ENCODE measurements around the gene TEX26. TPM values are rescaled to one million over a fixed set of nuclear protein-coding genes. Genes with fewer than 3 reads are reported as not detected.

Gene TEX26
- total and polyA plus RNA-seq, 10 of the 15 experiments (the other 5 are each of a cell fraction or from before 2014, with no cell fraction given) = not detected

DNA sequence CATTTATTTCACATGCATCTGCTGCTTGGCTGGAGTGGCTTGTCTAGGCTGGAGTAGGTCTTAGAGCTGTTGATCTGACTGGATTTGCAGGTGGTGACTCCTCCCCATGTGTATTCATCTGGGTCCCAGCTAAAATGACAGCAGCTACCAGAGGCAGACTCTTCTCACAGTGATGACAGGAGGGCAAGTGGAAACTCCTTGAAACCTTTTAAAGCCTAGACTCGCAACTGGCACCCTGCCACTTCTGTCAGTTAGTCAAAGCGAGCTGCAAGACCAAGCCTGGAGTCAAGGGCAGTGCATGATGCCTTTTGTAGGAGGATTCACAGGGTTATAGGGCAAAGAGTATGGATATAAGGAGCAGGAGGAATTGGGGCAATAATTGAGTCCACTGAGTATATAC, 65.2 kb downstream of the TEX26 start:
- Histone ChIP-seq H3K9ac (ENCODE audit: control insufficient read depth, insufficient read depth, low read length) (no peak overlapping the region), H3K4me3 (no peak overlapping the region), H3K27ac (ENCODE audit: control insufficient read depth, insufficient read depth) (no peak overlapping the region), H3K4me2 (ENCODE audit: control insufficient read depth, insufficient read depth) (no peak overlapping the region), H3K4me1 (ENCODE audit: control insufficient read depth, insufficient read depth, low read length) (no peaks in the 10 kb centered on the region), H3K36me3 (ENCODE audit: control insufficient read depth in 2 of 2, insufficient read depth in 2 of 2, low read length in 1 of 2) (no peaks in the 10 kb centered on the region), H3K27me3 (replicated peaks in 1 of 2; ENCODE audit: control insufficient read depth in 2 of 2, insufficient read depth in 2 of 2, low read length in 1 of 2) (peaks cover 2% of the 10 kb centered on the region in 2 experiments), H4K20me1 (ENCODE audit: control insufficient read depth, insufficient read depth) (no peaks in the 10 kb centered on the region), H3K9me3 (replicated peaks; ENCODE audit: control insufficient read depth, insufficient read depth, low read length) (no peaks in the 10 kb centered on the region; the same call in 2 of the 3 replicates), H2AFZ (ENCODE audit: control insufficient read depth, low read depth, low read length) (no peak overlapping the region), H3K79me2 (ENCODE audit: control insufficient read depth, insufficient read depth, low read length) (no peaks in the 10 kb centered on the region)
- ChIA-PET POLR2A (no interaction called here), CTCF (interaction anchor here (0.9 to 1.2 kb wide), 2 partner anchors 18 to 25 kb away, joined by 3 read pairs; no protein-coding TSS in a partner anchor), SMC1A (ENCODE audit: uncharacterized antibody, unreplicated experiment) (interaction anchor here (0.6 kb wide), 1 partner anchor 14 kb away, joined by 3 read pairs; no protein-coding TSS in a partner anchor), RAD21 (ENCODE audit: unreplicated experiment) (no interaction called here)
- BruUV-seq (replicated peaks) = no TSS peak
- intact Hi-C loops (cut with micrococcal nuclease; ENCODE audit: unreplicated experiment) (no loop called here), in situ Hi-C loops (cut with MboI) (no loop called here)
- FAIRE-seq = no peak
- WGBS (ENCODE audit: insufficient coverage, insufficient replicate concordance, low lambda C conversion rate, missing lambda C conversion rate) = 0% methylated on average over 2 of the region's 2 CpGs
- no peak for DNase-seq (ENCODE audit: low read depth, low spot score)
- no peak for ATAC-seq
- TF ChIP-seq, protein P1, sequence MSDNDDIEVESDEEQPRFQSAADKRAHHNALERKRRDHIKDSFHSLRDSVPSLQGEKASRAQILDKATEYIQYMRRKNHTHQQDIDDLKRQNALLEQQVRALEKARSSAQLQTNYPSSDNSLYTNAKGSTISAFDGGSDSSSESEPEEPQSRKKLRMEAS (IDR thresholded peaks at IDR 0.05; ENCODE audit: low read depth, low read length) = no peak
- no peak for TF ChIP-seq POLR2A (IDR thresholded peaks at IDR 0.05; ENCODE audit: low read depth, low read length)
- no peak for TF ChIP-seq RAD51 (IDR thresholded peaks at IDR 0.05)
- no peak for TF ChIP-seq ETV6 (conservative IDR thresholded peaks at IDR 0.05 in 1 of 2, IDR thresholded peaks at IDR 0.05 in 1 of 2; ENCODE audit: borderline replicate concordance in 1 of 2, low read depth in 1 of 2)
- TF ChIP-seq SP1 (IDR thresholded peaks at IDR 0.05; ENCODE audit: low read depth, low read length) = no peak
- no peak for TF ChIP-seq ZZZ3 (IDR thresholded peaks at IDR 0.05; ENCODE audit: control insufficient read depth, insufficient read length, low read depth)
- TF ChIP-seq IKZF2 (IDR thresholded peaks at IDR 0.05) = no peak
- no peak for TF ChIP-seq FOXK2 (IDR thresholded peaks at IDR 0.05)
- no peak for TF ChIP-seq ZSCAN29 (IDR thresholded peaks at IDR 0.05)
- TF ChIP-seq, protein P2, sequence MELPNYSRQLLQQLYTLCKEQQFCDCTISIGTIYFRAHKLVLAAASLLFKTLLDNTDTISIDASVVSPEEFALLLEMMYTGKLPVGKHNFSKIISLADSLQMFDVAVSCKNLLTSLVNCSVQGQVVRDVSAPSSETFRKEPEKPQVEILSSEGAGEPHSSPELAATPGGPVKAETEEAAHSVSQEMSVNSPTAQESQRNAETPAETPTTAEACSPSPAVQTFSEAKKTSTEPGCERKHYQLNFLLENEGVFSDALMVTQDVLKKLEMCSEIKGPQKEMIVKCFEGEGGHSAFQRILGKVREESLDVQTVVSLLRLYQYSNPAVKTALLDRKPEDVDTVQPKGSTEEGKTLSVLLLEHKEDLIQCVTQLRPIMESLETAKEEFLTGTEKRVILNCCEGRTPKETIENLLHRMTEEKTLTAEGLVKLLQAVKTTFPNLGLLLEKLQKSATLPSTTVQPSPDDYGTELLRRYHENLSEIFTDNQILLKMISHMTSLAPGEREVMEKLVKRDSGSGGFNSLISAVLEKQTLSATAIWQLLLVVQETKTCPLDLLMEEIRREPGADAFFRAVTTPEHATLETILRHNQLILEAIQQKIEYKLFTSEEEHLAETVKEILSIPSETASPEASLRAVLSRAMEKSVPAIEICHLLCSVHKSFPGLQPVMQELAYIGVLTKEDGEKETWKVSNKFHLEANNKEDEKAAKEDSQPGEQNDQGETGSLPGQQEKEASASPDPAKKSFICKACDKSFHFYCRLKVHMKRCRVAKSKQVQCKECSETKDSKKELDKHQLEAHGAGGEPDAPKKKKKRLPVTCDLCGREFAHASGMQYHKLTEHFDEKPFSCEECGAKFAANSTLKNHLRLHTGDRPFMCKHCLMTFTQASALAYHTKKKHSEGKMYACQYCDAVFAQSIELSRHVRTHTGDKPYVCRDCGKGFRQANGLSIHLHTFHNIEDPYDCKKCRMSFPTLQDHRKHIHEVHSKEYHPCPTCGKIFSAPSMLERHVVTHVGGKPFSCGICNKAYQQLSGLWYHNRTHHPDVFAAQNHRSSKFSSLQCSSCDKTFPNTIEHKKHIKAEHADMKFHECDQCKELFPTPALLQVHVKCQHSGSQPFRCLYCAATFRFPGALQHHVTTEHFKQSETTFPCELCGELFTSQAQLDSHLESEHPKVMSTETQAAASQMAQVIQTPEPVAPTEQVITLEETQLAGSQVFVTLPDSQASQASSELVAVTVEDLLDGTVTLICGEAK (IDR thresholded peaks at IDR 0.05; ENCODE audit: borderline replicate concordance) = no peak

All from GM12878 (cell line).